GM21825 (cell line): ENCODE measurements around the gene RNF10.
"Not testable (repeated sequence)": the region's sequence is repeated elsewhere in the genome, so short reads cannot be mapped to it uniquely, and the experiment has no call there.

Experiments
- ATAC-seq: cut with Tn5 transposase; IDR thresholded peaks from one replicate; pipeline ENCODE4 v1.9.1; 2021; ENCODE audit warnings: mild to moderate bottlenecking, moderate library complexity; ENCODE audit not compliant: unreplicated experiment

Gene RNF10

DNA sequence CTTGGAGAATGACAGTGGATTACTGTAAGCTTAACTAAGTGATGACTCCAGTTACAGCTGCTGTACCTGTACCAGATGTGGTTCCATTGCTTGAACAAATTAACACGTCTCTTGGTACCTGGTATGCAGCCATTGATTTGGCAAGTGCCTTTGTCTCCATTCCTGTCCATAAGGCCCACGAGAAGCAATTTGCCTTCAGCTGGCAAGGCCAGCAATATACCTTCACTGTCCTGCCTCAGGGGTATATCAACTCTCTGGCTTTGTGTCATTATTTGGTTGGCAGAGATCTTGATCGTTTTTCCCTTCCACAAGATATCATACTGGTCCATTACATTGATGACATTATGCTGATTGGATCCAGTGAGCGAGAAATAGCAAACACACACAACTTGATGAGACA, 76.4 kb downstream of the RNF10 start:
- ATAC-seq = no peak

- ATAC-seq = not testable (repeated sequence)
Observed at GRCh38 chr12:120611534-120611933, 77.4 kb downstream of the RNF10 start.

DNA sequence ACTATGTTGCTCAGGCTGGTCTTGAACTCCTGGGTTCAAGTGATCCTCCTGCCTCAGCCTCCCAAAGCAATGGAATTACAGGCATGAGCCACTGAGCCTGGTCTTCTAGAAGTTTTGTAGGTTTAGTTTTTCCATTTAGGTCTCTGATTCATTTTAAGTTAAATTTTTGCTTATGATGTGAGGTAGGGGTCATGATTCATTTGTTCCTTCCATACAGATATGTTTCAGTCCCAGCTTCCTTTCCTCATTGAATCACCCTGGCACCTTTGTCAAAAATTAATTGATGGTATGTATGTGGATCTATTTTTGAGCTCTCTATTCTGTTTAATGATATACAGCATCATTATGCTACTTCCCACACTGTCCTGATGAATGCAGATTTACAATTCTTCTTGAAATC, 80.7 kb downstream of the RNF10 start:
- no peak for ATAC-seq

GRCh38 chr12:120617193-120617592, 83.0 kb downstream of the RNF10 start:
- not testable (repeated sequence) for ATAC-seq

- ATAC-seq = not testable (repeated sequence)
Observed at GRCh38 chr12:120617767-120618166, 83.6 kb downstream of the RNF10 start.

DNA sequence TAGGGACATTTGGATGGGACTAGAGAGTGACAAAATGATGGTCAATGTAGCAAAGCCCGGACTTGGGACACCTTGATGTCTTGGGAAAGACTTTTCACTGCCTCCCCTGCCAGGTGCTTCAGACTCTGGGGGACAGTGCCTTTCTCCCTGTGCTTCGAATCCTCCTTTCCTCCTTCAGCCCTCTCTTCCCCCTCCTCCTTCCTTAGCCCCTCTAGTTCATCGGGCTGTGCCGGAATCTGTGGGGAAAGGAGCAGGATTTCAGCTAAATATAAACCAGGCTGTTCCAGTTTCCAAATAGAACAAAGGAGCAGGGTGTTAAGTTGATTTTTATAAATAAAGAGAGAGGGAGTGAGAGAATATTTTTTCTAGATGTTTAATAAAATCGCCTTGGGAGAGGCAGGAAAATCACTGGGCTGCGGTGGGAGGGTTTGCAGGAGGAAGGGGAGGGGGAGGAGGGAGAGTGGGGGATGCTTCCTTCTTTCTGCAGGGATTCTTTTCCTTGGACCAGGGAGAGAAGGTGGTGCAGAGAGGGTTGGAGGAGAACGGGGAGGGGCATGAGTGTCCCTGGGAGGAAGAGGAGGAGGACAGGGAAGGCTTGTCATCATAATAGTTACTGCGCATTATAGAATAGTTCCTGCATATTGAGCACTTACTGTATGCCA, 84.9 kb downstream of the RNF10 start:
- no peak for ATAC-seq

DNA sequence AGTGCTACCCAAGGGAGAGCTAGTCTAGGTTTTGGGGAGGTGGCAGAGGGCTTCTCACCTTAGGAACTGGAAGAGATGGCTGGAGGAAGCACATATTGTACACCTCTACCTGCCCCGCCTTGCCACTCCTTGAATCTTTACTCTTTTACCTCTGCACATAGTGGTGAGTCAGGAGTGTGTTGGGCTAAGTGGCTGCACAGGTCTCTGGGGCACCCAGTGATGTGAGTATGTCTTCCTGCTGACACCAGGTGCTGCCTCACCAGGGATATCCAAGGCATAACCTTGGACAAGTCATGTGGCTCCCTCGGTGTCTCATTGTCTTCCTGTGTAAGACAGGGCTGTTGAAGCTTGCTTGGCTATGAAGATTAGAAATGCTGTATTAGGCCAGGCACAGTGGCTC, 86.5 kb downstream of the RNF10 start:
- no peak for ATAC-seq

DNA sequence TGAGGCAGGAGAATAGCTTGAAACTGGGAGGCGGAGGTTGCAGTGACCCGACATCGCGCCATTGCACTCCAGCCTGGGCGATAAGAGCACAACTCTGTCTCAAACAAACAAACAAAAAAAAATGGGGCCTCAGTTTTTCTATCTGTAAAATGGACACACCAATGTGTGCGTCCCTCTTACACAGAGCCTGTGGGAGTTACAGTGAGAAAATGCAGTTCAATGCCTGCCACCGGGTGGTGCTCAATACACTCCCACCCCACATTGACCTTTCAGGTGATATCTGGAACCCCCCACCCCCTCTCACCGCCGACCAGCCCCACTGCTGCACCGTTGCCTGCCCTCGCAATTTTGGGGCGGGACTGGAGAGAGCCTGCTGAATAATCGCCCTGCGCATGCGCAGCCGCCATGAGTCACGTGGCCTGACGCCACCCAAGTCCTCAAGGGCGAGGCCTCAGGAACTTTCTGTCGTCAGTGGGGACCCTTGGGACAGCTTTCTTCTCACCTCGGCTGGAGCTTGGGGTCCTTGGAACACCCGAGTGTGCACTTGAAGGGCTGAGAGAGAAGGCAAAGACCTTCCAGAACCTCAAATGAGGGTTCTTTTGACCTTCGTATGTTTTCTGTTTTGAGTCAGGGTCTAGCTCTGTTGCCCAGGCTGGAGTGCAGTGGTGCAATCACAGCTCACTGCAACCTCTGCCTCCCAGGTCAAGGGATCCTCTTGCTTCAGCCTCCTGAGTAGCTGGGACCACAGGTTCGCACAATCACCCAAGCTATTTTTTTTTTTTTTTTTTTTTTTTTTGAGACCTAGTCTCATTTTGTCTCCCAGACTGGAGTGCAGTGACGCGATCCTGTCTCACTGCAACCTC, 91.6 kb downstream of the RNF10 start:
- no peak for ATAC-seq
